Measurements from ENCODE around the gene DAAM2. TPM values are rescaled to one million over a fixed set of nuclear protein-coding genes. Genes with fewer than 3 reads are reported as not detected.

DAAM2 gene
- total and polyA plus RNA-seq, 9 of the 15 experiments (the other 6 are each of a cell fraction or from before 2014, with no cell fraction given): 0.01 to 0.07 TPM; not detected in 7

DNA sequence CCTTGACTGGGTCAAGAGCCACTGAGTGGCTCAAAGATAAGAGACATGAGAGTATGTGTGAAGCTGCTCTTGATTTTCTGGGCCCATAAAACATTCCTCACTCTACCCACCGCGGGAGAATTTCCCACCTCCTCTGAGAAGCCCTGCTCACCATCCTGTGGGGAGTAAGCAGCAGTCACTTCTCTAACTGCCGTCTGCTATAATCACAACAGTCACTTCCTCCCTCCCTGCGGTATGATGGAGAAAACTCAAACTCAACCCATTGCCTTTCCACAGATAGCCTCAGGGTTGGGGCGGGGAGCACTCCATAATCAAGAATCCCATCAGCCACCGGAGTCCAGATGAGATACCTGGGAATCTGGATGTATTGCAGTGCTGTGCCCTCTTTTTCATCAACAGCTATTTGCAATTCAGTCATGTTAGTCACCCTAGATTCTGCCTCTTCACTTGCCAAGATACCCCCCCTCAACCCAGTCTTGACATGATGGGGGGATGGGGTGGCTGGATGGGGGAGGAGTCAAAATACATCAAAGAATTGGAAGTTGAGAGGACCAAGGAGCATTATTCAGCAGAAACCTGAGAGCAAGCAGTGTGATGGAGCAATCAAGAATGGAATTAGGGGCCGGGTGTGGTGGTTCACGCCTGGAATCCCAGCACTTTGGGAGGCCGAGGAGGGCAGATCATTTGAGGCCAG is 137.0 kb downstream of the DAAM2 start:
- ATAC-seq (no peak), FAIRE-seq (no peak), DNase-seq (ENCODE audit: extremely low read depth in 1 of 4, low spot score in 3 of 4) (no peak)
- in situ Hi-C loops (cut with MboI): no loop called here
- TF ChIP-seq ZNF165 (CRISPR knock-in tag; IDR thresholded peaks at IDR 0.05; ENCODE audit: borderline replicate concordance) (no peak), PTBP1 (IDR thresholded peaks at IDR 0.05; ENCODE audit: low read depth, low read length) (no peak), SMAD4 (CRISPR knock-in tag; conservative IDR thresholded peaks at IDR 0.05) (no peak), ATF1 (CRISPR knock-in tag; IDR thresholded peaks at IDR 0.05) (no peak), ATF1 (tag; IDR thresholded peaks at IDR 0.05) (no peak), FOXJ3 (CRISPR knock-in tag; IDR thresholded peaks at IDR 0.05) (no peak), KDM1A (IDR thresholded peaks at IDR 0.05) (no peak), TFAM (CRISPR knock-in tag; conservative IDR thresholded peaks at IDR 0.05) (no peak), PHF20 (IDR thresholded peaks at IDR 0.05; ENCODE audit: partially characterized antibody) (no peak), RBM22 (IDR thresholded peaks at IDR 0.05; ENCODE audit: low read depth, low read length, poor library complexity, severe bottlenecking) (no peak), ZNF436 (CRISPR knock-in tag; IDR thresholded peaks at IDR 0.05) (no peak)
- TF ChIP-seq, protein P1, sequence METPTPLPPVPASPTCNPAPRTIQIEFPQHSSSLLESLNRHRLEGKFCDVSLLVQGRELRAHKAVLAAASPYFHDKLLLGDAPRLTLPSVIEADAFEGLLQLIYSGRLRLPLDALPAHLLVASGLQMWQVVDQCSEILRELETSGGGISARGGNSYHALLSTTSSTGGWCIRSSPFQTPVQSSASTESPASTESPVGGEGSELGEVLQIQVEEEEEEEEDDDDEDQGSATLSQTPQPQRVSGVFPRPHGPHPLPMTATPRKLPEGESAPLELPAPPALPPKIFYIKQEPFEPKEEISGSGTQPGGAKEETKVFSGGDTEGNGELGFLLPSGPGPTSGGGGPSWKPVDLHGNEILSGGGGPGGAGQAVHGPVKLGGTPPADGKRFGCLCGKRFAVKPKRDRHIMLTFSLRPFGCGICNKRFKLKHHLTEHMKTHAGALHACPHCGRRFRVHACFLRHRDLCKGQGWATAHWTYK (CRISPR knock-in tag; IDR thresholded peaks at IDR 0.05): no peak
- TF ChIP-seq, protein P2, sequence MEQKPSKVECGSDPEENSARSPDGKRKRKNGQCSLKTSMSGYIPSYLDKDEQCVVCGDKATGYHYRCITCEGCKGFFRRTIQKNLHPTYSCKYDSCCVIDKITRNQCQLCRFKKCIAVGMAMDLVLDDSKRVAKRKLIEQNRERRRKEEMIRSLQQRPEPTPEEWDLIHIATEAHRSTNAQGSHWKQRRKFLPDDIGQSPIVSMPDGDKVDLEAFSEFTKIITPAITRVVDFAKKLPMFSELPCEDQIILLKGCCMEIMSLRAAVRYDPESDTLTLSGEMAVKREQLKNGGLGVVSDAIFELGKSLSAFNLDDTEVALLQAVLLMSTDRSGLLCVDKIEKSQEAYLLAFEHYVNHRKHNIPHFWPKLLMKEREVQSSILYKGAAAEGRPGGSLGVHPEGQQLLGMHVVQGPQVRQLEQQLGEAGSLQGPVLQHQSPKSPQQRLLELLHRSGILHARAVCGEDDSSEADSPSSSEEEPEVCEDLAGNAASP (IDR thresholded peaks at IDR 0.05): no peak
- TF ChIP-seq, protein P3, sequence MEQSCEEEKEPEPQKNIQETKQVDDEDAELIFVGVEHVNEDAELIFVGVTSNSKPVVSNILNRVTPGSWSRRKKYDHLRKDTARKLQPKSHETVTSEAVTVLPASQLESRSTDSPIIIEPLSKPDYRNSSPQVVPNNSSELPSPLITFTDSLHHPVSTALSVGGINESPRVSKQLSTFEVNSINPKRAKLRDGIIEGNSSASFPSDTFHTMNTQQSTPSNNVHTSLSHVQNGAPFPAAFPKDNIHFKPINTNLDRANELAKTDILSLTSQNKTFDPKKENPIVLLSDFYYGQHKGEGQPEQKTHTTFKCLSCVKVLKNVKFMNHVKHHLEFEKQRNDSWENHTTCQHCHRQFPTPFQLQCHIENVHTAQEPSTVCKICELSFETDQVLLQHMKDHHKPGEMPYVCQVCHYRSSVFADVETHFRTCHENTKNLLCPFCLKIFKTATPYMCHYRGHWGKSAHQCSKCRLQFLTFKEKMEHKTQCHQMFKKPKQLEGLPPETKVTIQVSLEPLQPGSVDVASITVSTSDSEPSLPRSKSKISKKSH (CRISPR knock-in tag; IDR thresholded peaks at IDR 0.05): no peak
- Histone ChIP-seq H2AFZ (ENCODE audit: low read depth, low read length) (no peak overlapping the region), H3K4me1 (replicated peaks in 1 of 2; ENCODE audit: control insufficient read depth in 2 of 2, insufficient read depth in 2 of 2, low read length in 2 of 2) (peaks cover 5 to 6% of the 10 kb centered on the region in 2 experiments; a peak in 4 of 5 replicates), H3K27ac (ENCODE audit: extremely low read depth, low read depth, low read length) (no peak overlapping the region), H3K4me3 (no peak overlapping the region), H4K20me1 (replicated peaks; ENCODE audit: control insufficient read depth, insufficient read depth, low read length) (no peaks in the 10 kb centered on the region; the same call in 1 of the 2 replicates), H3K9me3 (replicated peaks; ENCODE audit: control insufficient read depth, insufficient read depth, low read depth, low read length) (peaks cover 5% of the 10 kb centered on the region), H3K27me3 (ENCODE audit: control insufficient read depth in 2 of 2, insufficient read depth in 2 of 2, low read length in 2 of 2) (peaks cover 0 to 8% of the 10 kb centered on the region in 2 experiments; a peak in 1 of 5 replicates), H3K9me1 (ENCODE audit: control insufficient read depth, insufficient read depth, low read length) (no peaks in the 10 kb centered on the region), H3K36me3 (ENCODE audit: control insufficient read depth, insufficient read depth, low read length) (peaks cover 6% of the 10 kb centered on the region; the same call in 1 of the 3 replicates), H3K79me2 (ENCODE audit: control insufficient read depth, insufficient read depth, low read length) (no peaks in the 10 kb centered on the region), H3K4me2 (ENCODE audit: insufficient read depth, low read length) (no peak overlapping the region), H3K9ac (ENCODE audit: insufficient read depth in 1 of 2, low read depth in 2 of 2, low read length in 2 of 2) (no peak overlapping the region)
- POLR2A ChIA-PET: interaction anchor here (0.6 kb wide), 2 partner anchors 58 to 70 kb away, joined by 3 read pairs; no protein-coding TSS in a partner anchor
- CTCF ChIA-PET (ENCODE audit: low intra/inter-chr PET ratio): no interaction called here
- WGBS (ENCODE audit: insufficient coverage, low coverage, missing lambda C conversion rate): 5% methylated on average over 9 of the region's 9 CpGs
- no TSS peak for BruUV-seq (replicated peaks)
- intact Hi-C loops (cut with micrococcal nuclease): no loop called here
